GM12872 (cell line): ENCODE results near the gene WDR27.

Experiments
- TF ChIP-seq, protein P1 (sequence below): IDR thresholded peaks from 3 replicates; pipeline ENCODE4 v1.5.1; 2011; ENCODE audit warnings: low read depth, mild to moderate bottlenecking, low read length, moderate library complexity; ENCODE audit not compliant: insufficient read depth

WDR27 gene

DNA sequence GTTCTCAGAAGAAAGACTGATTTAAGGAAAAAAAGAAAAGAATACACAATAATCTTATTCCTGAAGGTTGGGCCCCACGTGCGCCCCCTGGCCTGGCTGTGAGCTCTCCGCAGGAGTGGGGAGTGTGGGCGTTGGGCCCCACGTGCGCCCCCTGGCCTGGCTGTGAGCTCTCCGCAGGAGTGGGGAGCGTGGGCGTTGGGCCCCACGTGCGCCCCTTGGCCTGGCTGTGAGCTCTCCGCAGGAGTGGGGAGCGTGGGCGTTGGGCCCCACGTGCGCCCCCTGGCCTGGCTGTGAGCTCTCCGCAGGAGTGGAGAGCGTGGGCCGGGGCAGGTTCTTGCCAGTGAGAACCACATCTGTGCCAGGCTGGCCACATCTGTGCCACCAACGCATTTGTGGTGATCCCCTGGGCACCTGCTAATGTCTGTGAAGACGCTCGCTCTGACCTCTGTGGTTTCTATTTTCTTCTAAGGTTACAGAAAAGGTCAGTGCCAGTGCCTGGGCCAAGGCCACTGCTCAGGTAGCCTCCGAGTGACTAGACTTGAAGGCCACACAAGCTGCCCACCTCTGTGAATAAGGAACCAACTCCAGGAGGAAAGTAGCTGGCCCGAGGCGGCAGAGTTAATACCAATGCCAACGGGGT lies 41.0 kb downstream of the WDR27 start:
- TF ChIP-seq, protein P1, sequence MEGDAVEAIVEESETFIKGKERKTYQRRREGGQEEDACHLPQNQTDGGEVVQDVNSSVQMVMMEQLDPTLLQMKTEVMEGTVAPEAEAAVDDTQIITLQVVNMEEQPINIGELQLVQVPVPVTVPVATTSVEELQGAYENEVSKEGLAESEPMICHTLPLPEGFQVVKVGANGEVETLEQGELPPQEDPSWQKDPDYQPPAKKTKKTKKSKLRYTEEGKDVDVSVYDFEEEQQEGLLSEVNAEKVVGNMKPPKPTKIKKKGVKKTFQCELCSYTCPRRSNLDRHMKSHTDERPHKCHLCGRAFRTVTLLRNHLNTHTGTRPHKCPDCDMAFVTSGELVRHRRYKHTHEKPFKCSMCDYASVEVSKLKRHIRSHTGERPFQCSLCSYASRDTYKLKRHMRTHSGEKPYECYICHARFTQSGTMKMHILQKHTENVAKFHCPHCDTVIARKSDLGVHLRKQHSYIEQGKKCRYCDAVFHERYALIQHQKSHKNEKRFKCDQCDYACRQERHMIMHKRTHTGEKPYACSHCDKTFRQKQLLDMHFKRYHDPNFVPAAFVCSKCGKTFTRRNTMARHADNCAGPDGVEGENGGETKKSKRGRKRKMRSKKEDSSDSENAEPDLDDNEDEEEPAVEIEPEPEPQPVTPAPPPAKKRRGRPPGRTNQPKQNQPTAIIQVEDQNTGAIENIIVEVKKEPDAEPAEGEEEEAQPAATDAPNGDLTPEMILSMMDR: no peak

DNA sequence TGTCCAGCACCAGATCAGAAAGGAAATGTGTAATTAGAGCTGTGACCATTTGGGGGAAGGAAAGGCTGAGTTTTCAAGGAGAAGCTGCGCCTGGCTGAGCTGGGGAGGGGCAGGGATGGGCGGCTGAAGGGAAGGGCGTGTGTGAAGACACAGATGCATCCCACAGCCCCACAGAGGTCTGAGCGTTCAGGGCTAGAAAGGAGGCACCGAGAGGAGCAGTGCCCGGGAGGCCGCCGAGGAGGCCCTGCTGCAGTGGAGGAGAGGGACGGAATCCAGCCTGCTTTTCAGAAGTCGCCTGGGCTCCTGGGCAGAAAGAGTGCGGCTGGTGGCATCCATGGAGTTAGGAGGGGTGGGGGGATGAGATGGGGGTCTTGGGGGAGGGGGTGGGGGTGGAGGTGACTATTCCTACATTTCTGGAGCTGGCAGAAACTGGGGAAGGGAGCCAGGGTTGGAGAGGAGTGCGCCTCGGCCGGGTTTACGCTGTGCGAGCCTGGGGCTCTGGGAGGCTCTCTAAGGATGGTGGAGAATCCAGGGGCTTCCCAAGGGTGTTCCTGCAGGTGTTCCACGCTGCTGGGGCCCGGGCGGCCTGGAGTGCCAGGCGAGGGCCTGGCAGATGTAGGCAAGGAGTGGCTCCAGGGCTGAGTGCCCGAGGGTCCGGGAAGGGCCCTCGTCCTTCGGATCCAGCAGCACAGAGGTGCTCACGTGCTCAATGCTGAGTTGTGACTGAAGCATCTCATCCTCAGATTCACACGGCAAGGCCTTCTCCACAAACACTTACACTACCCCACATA lies 41.8 kb downstream of the WDR27 start:
- TF ChIP-seq, protein P1: no peak

DNA sequence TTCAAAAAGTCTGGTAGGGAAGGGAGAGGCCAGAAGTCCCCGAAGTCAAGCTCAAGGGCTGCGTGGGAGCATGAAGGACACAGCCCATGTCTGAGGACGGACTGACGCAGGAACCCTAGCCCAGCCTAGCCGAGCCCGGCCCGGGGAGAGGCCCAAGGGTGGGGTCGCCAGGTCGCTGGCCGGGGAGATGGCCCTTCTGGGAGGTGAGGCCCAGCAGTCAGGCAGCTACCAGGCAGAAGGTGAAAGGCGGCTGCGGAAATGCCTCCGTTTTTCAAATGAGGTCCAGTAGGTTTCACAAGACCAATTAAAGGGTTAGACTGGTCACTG lies 44.6 kb downstream of the WDR27 start:
- TF ChIP-seq, protein P1: no peak

DNA sequence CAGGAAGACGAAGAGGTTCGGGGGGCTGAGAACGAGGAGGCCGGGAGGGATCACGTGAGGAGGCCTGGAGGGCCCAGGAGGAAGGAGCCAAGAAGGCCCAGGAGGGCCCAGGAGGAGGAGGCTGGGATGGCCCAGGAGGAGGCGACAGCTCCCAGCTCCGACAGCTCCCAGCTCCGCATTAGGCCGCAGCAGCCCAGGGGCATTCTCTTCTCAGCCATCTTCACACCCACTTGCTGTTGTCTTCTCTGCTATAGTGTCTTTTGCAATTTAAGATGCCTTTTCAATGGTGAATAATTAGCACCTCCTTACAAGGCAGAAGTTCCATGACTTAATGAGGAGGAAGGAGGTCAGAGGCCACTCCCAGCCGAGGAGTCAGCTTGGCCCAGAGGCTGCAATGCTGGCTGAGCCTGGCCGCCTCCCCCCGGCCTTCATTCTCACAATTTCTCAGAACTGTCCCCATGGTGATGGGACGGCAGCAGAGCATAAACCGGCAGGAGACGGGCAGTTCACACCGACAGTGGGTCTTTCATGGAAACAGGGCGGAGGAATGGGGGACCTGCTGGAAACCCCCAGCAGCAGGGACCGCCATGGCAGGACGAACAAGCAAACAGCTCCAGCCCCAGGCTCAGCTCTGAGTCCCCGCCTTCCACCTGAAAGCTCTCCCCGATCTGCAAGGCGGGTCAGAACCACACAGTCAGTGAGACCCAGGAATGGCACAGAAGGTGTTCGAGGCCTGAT lies 45.1 kb downstream of the WDR27 start:
- TF ChIP-seq, protein P1: no peak

DNA sequence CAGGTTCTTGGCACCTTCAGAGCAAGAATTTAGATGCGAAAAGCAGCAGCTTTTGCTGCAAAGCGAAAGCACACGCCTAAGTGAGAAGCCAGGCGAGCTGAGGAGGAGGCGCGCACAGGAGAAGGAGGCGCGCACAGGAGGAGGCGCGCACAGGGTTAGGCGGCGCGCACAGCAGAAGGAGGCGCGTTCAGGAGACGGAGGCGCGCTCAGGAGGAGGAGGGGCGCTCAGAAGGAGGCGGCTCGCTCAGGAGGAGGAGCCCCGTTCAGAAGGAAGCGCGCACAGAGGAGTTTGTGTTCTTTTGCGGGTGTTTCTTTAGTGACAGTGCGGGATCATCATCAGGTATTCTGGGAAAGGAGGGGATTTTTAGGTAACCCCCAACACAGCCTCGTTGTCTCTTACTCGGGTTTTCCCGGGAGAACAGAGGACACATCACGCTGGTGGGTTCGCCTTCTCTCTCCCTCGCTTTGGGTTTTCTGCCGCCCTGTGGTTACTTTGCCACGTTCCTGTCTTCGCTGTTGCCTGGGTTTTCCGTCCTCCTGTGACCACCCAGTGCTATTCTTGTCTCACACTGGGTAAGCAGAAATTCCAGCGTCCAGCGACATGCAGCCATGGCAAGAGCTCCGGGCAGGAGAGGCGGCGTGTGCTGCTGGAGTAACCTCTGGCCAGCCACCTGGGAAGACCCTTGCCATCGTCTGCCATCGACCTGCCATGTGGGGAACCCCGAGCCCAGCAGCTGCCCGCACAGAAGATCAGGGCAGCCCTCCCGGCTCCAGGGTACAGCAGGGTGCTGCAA lies 47.0 kb downstream of the WDR27 start:
- TF ChIP-seq, protein P1: peak; percentile 48

DNA sequence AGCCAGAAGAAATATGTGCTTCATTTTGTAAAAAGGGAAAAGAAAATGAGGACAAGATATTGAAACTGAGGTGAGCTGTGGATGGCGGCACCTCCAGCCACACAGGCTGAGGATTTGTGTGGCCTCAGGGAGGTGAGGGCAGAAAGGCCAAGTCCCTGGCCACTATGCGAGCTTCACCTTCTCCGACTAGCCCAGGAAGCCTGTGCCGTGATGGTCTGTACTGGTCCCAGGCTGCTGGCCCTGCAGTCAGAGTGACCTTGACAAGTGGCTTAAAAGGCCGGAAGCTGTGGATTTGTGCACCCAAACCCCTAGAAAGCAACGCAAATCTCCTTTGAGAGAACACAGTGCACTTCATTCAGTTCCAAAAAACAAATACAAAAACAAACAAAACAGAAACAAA lies 48.1 kb downstream of the WDR27 start:
- TF ChIP-seq, protein P1: no peak

DNA sequence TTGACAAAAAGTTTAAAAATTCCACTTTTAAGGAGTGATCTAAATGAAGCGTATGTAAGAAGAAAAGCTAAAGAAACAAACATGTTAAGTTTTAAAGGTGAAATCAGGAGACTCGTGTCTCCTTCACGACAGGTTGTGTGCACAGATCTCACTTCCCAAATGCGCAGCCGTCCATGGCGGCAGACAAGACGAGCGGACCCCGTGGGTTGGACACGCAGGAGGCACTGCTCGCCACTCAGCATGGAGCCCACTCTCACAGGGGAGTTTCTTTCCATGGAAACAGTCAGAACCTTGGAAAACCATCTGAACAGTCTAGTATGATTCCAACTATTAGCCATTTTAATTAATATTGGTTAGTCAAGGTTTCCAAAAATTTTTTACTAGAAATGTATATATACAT lies 48.9 kb downstream of the WDR27 start:
- TF ChIP-seq, protein P1: no peak
